GM11168 (cell line): Measurements from ENCODE around the gene CLEC16A.

ENCODE experiments used
- in situ Hi-C: fragments of 300-500 bp; cut with MboI; formaldehyde crosslinking; loops from one replicate; pipeline ENCODE4 v1.12.0; 2022; ENCODE audit warnings: low sequenced_read_pairs; ENCODE audit not compliant: unreplicated experiment

Gene CLEC16A

DNA sequence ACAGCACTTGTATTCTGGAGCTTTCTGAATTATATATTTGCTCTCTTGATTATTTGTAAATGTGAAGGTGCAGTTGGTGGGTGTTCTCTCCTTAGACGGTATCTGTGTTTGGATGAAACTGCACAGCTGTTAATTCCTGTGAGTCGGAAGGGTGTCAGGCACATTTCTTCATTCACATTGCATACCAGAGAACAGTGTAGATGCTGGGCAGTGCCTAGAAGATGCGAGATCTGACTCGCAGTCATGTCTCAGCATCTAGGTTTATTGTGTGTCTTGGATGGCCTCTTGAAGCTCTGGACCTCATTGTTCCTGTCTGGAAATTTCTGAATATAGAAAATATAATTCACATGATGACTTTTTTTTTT is 61.2 kb downstream of the CLEC16A start:
- in situ Hi-C loops: no loop called here

DNA sequence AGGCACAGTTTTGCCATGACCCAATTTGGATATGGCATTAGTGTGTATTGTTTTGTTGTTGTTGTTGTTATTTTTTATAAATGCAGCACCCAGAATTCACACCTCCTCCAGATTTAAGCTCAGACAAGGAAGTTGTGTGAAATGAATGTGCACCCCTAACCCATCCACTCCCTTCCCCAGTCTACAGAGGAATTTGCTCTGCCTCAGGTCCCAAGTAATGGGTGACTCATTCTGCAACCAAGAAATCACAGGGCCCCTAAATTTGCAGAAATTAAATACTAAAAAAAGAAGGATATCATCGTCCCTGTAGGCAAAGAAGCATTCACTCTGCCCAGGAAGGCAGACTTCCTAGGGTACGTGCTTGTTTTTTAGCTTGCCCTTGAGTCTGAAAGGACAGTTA is 62.3 kb downstream of the CLEC16A start:
- in situ Hi-C loops: no loop called here

DNA sequence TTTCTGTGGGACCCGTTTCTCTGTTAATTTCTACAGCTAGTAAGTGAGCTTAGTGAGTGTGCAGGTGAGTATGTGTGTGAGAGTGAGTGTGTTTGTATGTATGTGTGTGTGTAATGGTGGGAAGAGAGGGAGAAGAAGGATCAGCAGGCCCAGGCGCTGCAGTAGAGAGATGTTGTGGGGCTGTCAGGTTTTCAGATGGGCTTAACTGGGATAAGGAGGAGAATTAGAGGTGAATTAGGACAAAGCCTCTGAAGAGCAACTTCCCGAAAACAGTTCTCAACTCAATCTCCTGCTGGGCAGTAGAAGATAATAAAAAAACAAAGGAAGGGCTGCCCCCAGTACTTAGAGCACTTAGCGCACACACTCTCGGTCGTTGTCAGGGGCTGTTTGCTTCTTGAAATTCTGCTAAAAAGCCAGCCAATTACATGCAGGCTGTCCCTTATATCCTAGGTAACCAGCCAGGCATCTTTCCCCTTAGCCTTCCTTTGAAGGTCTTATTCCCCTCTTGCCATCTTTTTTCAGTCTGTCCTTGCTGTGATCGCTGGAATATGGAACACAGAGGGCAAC is 63.4 kb downstream of the CLEC16A start:
- in situ Hi-C loops: no loop called here

DNA sequence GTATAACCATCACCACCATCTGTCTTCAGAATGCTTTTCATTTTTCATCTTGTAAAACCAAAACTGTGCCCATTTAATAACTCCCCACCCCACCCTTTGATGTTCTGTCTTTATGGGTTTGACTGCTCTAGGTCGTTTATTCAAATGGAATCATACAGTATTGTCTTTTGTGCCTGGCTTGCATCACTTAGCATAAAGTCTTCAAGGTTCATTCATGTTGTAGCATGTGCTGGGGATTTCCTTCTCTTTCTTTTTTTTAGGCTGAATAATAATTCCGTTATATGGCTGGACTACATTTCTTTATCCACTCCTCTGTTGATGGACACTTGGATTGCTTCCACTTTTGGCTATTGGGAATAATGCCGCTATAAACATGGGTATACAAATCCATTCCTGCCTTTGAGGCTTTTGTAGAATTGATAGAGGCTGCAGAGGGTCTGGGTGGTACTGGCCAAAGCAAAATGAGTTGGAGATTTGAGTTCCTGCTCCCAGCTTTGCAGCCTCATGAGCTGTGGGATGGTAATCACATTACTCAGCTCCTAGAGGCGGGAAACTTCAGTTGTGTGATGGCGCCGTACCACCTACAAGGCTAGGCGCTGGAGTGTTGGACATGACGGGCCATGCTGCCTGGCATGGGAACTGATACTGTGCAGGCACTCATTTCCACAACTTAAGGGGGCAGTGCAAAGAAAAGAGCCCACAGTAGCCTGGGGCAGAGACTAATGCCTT is 64.8 kb downstream of the CLEC16A start:
- in situ Hi-C loops: no loop called here

DNA sequence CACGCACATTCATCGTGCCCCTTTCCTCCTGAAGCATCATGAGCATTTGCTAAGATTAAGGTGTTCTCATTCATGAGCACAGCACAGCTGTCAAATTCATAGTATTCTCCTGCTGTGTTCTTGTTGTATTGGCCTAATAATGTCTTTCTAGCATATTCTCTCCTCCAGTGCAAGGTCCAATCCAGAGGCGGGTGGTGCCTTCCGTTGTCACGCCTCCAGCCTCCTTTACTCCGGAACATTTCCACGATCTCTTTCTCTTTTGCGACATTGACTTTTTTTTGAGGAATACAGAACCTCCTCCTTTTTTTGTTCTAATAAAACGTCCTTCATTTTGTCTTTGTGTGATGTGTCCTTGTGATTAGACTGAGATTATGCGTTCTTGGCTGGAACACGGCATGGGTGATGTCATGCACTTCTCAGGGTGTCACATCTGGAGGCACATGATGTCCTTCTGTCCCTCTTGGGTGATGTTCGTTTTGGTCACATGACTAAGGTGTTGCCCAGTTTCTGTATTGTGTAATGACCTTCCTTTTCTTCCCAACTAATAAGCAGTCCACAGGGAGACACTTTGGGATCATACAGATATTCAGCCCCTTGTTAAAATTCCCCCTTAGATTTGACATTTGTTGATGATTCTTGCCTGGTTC is 66.3 kb downstream of the CLEC16A start:
- in situ Hi-C loops: no loop called here

DNA sequence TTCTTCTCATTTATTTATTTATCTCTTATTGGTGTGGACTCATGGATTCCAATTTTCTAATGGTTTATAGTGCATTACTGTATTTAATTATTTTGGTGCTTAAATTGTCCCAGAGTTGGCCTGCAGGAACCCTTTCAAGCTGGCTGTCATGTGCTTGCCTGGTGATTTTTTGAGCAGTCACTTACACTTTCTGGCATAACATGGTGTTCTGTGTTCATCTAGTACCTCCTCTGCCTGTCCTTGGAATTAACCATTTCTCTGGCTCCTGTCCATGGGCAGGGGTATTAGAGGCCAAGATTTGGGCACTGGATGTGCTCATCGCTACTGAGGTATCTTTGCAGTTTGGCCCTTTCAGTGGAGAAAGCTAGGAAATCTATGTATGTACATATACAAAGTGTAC is 67.0 kb downstream of the CLEC16A start:
- in situ Hi-C loops: no loop called here

DNA sequence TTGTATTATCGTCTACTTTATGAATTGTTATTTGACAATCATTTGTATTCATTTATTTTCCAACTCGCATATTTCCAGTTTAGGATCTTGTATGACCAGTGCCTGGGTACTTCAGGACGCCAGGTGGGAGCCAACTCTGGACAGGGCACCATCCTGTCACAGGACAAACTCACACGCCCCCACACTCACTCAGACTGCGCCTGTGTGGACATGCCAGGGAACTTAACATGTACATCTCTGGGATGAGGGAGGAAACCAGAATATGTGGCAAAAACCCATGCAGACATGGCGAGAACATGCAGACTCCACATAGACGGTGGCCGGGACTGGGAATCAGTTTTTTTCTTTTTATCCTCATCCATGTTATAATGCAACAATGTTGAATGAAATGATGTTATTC is 68.5 kb downstream of the CLEC16A start:
- in situ Hi-C loops: no loop called here

DNA sequence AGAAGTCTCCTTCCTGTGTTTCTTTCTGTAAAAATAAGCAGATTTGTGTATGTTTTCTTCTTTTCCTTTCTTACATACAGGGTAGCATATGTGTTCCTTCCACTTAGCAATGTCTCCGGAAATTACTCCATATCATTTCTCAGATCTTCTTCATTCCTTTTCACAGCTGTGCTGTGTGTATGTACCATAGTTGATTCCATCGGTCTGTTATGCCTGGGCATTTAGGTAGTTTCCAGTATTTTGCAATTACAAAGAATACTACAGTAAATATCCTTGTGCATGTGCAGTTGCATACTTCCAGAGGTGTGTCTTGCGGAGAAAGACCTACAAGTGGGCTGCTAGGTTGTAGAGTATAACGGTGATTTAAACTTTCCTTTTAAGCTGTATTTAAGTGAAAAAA is 69.8 kb downstream of the CLEC16A start:
- in situ Hi-C loops: no loop called here

DNA sequence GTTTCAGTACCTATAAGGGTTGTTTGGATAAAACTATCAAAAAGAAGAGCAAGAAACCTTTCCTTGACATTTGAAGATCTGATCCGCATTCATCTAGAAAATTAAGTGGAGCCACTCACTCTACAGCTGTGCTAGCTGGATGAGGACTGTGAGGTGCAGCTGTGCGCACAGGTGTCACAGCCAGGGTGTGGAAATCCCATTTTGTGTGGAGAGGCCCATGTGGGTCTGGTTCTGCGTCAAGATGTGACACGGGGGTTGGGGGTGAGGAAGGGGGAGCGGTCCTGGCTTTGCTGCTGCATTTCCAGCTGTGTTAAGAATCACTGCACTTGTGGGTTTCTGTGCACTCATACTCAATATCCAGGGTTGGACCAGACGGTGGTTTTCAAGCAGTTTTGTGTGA is 70.7 kb downstream of the CLEC16A start:
- in situ Hi-C loops: no loop called here

DNA sequence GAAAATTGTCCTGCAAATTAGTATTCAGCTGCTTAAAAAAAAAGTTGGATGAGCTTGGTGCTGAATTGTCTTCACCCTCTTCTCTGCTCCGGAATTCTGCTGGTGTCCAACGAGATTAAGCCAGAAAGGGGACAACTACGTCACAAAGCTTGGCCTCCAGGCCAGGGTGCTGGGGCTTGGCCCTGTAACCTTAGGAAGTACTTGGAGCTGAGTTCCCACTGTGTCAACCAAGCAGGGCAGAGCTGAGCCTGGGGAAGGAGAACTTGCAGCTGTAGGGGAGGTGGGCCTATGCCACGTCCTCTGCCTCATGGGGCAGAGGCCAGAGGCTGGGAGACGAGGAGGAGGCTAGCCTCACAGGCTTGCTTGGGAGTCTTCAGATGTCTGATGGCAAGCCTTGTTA is 71.2 kb downstream of the CLEC16A start:
- in situ Hi-C loops: no loop called here

DNA sequence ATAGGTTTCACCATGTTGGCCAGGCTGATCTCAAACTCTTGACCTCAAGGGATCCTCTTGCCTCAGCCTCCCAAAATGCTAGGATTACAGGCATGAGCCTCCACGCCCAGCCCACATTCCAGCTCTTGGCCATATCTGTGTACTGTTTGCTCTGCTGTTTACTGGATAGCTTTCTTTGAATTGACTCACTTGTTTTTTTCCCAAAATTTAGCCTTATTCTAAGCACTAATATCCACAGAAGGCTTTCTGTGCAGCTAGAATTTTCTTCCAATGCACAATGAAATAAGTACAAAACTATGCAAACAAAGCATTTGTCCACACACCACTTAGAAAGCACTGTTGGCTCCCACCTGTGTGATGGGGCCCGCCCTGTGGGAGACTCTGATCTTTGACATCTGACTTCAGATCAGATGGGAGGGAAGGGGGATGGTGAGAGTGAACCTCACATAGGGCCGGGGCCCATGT is 72.2 kb downstream of the CLEC16A start:
- in situ Hi-C loops: no loop called here

DNA sequence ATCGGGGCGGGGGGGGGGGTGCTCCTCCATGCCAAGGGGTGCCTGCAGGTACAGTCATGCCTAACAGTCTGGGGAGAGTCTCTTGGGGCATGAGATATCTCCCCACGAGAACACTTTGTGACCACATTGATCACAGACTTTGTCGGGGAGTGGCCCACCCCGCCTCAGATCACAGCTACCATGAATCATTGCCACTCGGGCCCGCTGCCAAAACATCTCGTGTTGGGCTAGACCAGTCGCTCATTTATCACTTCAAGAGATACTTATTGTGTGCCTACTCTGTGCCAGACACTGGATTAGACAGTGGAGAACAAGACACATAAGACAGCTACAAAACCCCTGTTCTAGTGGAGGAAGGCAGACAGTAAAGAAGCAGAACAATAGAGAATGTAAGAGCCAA is 72.6 kb downstream of the CLEC16A start:
- in situ Hi-C loops: no loop called here

DNA sequence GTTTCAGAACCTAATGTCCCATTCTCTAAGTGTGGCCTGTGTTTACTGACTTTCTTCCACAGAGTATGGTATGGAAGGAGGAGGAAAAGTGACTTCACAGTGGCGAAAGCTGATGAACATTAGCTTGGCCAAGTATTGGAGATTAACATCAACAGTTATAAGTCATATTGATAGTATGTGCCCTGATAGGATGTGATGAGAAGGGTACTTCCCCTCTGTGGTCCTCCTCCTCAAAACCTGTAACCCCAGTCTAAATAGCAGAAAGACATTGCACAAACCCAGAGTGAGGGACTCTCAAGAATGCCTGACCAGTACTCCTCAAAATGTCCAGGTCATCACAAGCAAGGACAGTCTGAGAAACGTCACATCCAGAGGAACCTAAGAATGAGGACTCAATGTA is 73.1 kb downstream of the CLEC16A start:
- in situ Hi-C loops: no loop called here

DNA sequence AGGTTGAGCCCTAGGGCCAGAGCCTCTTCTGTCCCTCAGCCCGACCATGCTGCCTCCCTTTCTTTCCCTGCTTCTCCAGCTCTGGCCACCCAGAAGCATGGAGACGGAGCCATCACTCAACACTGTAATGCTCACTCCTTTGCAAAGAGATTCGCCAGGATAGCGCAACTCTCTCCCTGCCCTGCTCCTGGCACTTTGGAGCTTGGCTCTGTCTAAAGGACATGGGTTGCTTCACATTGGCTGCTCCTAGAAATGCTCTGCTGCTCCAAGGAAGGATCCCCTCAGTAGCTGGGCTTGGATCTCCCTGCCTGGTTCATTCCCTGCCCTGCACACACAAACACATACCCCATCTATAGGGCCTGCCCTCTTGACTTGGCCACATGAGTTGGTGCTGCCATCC is 76.0 kb downstream of the CLEC16A start:
- in situ Hi-C loops: no loop called here

DNA sequence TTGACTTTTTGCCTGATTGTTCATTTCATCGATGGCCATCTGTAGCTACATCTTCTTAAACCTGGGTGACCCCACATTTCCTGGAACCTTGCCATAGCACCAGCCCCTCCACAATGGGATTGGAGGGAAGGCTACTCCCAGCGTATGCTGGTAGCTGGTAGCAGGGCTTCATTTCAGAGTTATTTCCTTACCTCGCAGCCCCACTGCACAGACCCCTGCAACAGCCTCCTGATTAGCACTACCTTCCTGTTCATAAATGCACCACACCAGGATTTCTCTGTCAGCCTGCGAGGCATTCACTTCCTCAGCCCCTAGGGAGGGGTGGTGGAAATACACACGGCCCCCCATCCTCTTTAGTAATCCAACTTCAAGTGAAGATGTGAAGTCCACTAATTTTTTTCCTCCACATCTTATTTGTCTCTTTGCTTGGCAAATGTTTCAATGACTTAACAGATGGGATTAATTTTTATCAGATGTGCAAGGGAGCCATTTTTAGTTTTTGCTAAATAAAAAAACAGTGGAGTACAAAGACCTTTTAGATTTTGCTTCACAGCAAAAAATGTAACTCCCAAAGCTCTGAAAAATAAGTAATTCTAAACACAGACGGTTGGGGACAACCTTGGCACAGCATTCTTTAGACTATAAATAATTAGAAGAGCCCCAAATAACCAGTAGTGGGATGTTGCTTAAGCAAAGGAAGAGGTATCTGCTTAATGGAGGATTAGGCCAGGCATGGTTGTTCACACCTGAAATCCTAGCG is 76.6 kb downstream of the CLEC16A start:
- in situ Hi-C loops: no loop called here

DNA sequence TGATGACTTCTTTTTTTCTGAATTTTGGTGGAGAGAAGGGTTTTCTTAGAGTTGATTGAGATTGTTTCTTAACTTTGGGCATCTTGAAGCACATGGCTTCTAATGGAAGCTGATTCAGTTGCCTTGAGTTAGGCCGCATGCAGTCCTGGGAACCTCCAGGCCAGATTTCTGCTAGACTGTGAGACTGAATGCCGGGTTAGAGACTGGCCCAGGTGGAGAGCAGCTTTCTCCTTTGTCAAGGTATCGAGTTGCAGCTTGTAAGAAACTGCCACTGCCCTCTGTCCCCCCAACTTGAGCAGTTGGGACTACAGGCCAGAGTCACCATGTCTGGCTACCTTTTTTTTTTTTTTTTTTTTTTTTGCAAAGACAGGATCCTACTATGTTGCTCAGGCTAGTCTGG is 77.6 kb downstream of the CLEC16A start:
- in situ Hi-C loops: no loop called here

DNA sequence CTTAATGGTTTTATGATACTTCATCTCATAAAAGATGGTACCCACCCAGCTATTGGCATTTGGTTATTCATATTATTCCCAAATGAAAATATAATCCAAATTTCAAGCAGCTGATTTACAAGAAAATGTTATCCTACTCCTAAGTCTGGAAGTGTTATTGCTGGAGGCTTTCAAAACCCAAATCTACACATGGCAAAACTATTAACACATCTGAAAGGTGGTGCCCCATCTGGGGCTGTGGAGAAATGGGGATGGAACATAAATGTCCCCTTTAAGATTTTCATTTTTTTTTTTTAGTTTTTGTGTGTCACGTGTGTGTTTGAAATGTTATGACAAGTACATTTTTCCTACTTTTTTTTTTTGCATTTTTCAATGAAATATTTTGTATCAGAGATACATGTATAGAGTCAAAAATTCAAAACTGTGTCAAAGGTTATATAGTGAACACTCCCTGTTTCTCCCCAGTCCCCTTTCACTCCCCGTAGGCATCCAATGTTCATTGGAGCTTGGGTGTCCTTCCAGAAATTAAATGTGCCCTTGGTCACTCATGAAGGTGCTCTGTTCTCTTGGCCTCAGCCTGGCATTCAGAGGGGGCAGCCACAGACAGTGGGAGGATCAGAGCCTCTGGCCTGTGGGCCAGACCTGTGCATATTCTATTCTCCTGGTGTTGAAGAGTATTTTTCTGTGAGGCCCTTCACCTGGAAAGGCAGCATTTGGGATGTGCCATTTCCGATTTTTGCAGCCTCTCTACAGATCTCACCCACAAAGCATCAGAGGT is 79.1 kb downstream of the CLEC16A start:
- in situ Hi-C loops: no loop called here

DNA sequence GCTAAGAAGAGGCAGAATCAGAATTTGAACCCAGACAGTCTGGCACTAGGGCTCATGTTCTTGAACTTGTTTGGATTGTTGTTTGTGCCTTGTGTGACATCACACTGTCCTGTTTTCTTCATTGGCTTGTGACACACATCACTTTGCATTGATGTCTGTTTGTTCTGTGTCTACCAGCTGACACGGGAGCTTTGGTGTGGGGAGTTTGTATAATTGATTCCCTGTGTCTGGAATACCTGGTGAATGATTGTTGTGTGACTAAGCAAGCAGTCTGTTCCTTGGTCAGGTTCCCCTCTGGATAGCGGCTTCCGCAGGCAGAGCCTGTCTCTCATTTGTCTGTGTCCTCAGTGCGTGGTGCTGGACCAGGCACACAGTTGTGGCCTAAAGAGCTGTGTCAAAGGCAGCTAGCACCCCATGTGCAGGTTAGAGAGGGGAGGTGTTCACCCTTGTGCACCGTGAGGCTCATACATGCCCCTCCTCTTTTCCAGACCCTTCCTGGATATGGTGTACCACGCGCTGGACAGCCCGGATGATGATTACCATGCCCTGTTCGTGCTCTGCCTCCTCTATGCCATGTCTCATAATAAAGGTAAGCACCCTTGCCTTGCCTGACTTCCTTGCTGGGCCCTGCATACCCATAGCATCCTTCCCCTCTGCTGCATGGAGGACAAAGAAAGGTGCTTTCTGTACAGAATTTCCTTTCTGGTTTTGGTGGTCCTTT is 80.1 kb downstream of the CLEC16A start:
- in situ Hi-C loops: no loop called here

DNA sequence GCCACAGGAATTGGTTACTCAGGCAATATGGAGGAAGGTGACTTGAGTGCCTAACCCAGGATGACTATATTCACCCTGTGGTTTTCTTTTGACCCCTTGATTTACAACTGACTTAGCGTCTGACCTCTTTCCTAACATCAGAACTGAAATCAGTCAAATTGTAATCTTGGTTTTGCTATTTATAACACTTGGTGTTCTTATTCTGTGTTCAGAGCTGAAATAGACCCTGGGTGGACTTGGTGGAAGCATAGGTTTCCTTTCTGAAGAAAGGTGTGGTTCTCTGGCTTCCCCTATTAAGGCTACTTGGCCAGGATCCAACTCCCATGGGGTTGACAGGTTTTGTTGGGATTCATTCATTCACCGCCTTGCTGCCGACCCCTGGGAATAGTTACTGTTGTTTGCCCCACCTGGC is 80.8 kb downstream of the CLEC16A start:
- in situ Hi-C loops: no loop called here

DNA sequence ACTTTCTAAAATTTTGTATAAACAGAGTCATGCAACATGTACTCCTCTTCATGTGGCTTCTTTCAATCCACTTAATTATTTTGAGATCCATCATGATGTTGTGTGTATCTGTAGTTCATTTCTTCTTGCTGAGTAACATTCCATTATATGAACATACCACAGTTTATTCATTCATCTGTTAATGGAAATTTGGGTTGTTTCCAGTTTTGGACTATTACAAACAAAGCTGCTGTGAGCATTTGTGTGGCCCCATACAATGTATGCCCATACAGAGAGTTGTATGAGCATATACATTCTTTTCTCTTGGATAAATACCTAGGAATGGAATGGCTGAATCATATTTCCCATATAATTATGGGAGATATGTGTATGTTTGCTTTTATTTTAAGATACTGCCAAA is 85.6 kb downstream of the CLEC16A start:
- in situ Hi-C loops: no loop called here
